ENCODE data around the gene ZNF527.
"Not testable (repeated sequence)": the region's sequence is repeated elsewhere in the genome, so short reads cannot be mapped to it uniquely, and the experiment has no call there.

ZNF527 gene

GRCh38 chr19:37370880-37371661 lies at the start of gene ZNF527:
Gene ZNF527, plus strand, starts transcription at chr19:37371099. Its CDS starts 3,100 bp downstream, at chr19:37374199.
- H3K4me3 ChIP-seq (ENCODE audit: low read depth, low read length) = peak within 1 kb of the TSS; percentile 69
- peak; percentile 89 for DNase-seq (ENCODE audit: low read depth)

- H3K4me3 ChIP-seq (ENCODE audit: low read depth, low read length) = no peak overlapping the region
- no peak for DNase-seq (ENCODE audit: low read depth)
Observed at GRCh38 chr19:37329686-37330085, 41.2 kb upstream of the ZNF527 start.

GRCh38 chr19:37332839-37333238 lies 38.1 kb upstream of the ZNF527 start:
- no peak for DNase-seq (ENCODE audit: low read depth)
- H3K4me3 ChIP-seq (ENCODE audit: low read depth, low read length) = no peak overlapping the region

- no peak for DNase-seq (ENCODE audit: low read depth)
- H3K4me3 ChIP-seq (ENCODE audit: low read depth, low read length) = no peak overlapping the region
Observed at GRCh38 chr19:37333457-37333856, 37.4 kb upstream of the ZNF527 start.

GRCh38 chr19:37334179-37335071 lies 36.5 kb upstream of the ZNF527 start:
- peak; percentile 55 for DNase-seq (ENCODE audit: low read depth)
- peak overlapping the region; percentile 90 for H3K4me3 ChIP-seq (ENCODE audit: low read depth, low read length)

GRCh38 chr19:37342753-37343152 lies 28.1 kb upstream of the ZNF527 start:
- DNase-seq (ENCODE audit: low read depth) = no peak
- no peak overlapping the region for H3K4me3 ChIP-seq (ENCODE audit: low read depth, low read length)

GRCh38 chr19:37346091-37346490 lies 24.8 kb upstream of the ZNF527 start:
- H3K4me3 ChIP-seq (ENCODE audit: low read depth, low read length) = no peak overlapping the region
- no peak for DNase-seq (ENCODE audit: low read depth)

GRCh38 chr19:37348060-37348459 lies 22.8 kb upstream of the ZNF527 start:
- H3K4me3 ChIP-seq (ENCODE audit: low read depth, low read length) = no peak overlapping the region
- no peak for DNase-seq (ENCODE audit: low read depth)

GRCh38 chr19:37353968-37354367 lies 16.9 kb upstream of the ZNF527 start:
- no peak overlapping the region for H3K4me3 ChIP-seq (ENCODE audit: low read depth, low read length)
- no peak for DNase-seq (ENCODE audit: low read depth)

GRCh38 chr19:37355901-37356300 lies 15.0 kb upstream of the ZNF527 start:
- no peak for DNase-seq (ENCODE audit: low read depth)
- no peak overlapping the region for H3K4me3 ChIP-seq (ENCODE audit: low read depth, low read length)

- no peak overlapping the region for H3K4me3 ChIP-seq (ENCODE audit: low read depth, low read length)
- DNase-seq (ENCODE audit: low read depth) = peak; percentile 17
Observed at GRCh38 chr19:37361994-37362393, 8.9 kb upstream of the ZNF527 start.

- H3K4me3 ChIP-seq (ENCODE audit: low read depth, low read length) = no peak overlapping the region
- DNase-seq (ENCODE audit: low read depth) = no peak
Observed at GRCh38 chr19:37362733-37363132, 8.2 kb upstream of the ZNF527 start.

- DNase-seq (ENCODE audit: low read depth) = not testable (repeated sequence)
- H3K4me3 ChIP-seq (ENCODE audit: low read depth, low read length) = peak overlapping the region; percentile 69
Observed at GRCh38 chr19:37370386-37370879, 466 bp upstream of the ZNF527 start.

- H3K4me3 ChIP-seq (ENCODE audit: low read depth, low read length) = no peak overlapping the region
- DNase-seq (ENCODE audit: low read depth) = no peak
Observed at GRCh38 chr19:37389234-37389633, 18.3 kb downstream of the ZNF527 start.

GRCh38 chr19:37391399-37391798 lies 20.5 kb downstream of the ZNF527 start:
- not testable (repeated sequence) for H3K4me3 ChIP-seq (ENCODE audit: low read depth, low read length); DNase-seq (ENCODE audit: low read depth)

- H3K4me3 ChIP-seq (ENCODE audit: low read depth, low read length) = no peak overlapping the region
- no peak for DNase-seq (ENCODE audit: low read depth)
Observed at GRCh38 chr19:37401078-37401477, 30.2 kb downstream of the ZNF527 start.

GRCh38 chr19:37403403-37403802 lies 32.5 kb downstream of the ZNF527 start:
- no peak for DNase-seq (ENCODE audit: low read depth)
- H3K4me3 ChIP-seq (ENCODE audit: low read depth, low read length) = no peak overlapping the region

GRCh38 chr19:37406140-37406846 lies 35.4 kb downstream of the ZNF527 start:
- not testable (repeated sequence) for DNase-seq (ENCODE audit: low read depth); H3K4me3 ChIP-seq (ENCODE audit: low read depth, low read length)

- H3K4me3 ChIP-seq (ENCODE audit: low read depth, low read length) = no peak overlapping the region
- DNase-seq (ENCODE audit: low read depth) = no peak
Observed at GRCh38 chr19:37412700-37413099, 41.8 kb downstream of the ZNF527 start.
